ENCODE results near the gene PDLIM7.

GRCh38 chr5:177438468-177438867, 58.9 kb downstream of the PDLIM7 start:
- TF ChIP-seq CTCF (IDR thresholded peaks at IDR 0.05) (no peak), ZFX (IDR thresholded peaks at IDR 0.05; ENCODE audit: borderline replicate concordance) (no peak)
